Globus pallidus (tissue), 1 donor: ENCODE measurements around the gene PRKCQ.
"Not testable (repeated sequence)": the region's sequence is repeated elsewhere in the genome, so short reads cannot be mapped to it uniquely, and the experiment has no call there.

Experiments used
- DNase-seq: peaks from one replicate; pipeline ENCODE4 v3.0.0-alpha.2; 2015; ENCODE audit warnings: low spot score

PRKCQ gene

GRCh38 chr10:6595499-6595898, 15.4 kb upstream of the PRKCQ start:
- DNase-seq, result peak; percentile 44

DNA sequence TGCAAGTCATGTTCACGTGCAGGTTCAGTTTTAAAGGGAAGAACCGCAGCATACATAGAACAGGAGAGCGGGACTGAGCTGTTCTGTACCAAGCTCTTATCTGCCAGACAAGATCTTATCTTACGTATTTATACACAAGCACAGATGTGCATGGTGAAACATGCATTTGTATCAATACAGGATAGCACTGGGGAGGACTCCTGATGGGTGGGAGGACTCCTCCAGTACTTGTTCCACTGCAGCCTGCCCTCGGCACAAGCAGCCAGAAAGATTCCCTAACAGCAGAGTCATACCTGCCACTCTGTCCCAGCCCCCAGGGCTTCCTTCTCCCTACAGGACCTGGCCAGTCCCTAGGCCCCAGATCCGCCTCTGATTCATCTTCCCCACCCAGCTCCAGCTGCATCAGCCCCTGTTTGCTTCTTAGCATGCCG, 13.2 kb upstream of the PRKCQ start:
- DNase-seq, result no peak

- no peak for DNase-seq
Measured at GRCh38 chr10:6592080-6592479, 12.0 kb upstream of the PRKCQ start.

GRCh38 chr10:6591668-6592067, 11.6 kb upstream of the PRKCQ start:
- no peak for DNase-seq

DNA sequence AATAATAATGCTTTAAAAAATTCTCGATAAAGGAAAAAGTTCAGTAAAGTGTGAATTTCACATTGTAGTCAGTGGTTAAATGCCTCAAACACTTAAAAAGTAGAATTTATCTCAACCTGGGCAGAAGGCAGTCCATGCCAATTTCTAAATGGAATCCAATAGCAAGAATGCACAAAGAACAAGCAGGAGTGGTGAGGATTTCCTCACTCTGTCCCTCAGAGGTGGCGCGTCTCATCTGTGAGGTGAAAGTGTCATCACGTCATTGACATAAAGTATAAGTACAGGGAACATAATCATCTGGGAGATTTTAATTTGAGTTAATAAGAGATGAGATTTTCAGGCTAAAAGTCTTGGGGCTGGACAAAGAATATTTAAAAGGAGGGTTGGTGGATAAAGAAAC, 10.0 kb upstream of the PRKCQ start:
- no peak for DNase-seq

DNA sequence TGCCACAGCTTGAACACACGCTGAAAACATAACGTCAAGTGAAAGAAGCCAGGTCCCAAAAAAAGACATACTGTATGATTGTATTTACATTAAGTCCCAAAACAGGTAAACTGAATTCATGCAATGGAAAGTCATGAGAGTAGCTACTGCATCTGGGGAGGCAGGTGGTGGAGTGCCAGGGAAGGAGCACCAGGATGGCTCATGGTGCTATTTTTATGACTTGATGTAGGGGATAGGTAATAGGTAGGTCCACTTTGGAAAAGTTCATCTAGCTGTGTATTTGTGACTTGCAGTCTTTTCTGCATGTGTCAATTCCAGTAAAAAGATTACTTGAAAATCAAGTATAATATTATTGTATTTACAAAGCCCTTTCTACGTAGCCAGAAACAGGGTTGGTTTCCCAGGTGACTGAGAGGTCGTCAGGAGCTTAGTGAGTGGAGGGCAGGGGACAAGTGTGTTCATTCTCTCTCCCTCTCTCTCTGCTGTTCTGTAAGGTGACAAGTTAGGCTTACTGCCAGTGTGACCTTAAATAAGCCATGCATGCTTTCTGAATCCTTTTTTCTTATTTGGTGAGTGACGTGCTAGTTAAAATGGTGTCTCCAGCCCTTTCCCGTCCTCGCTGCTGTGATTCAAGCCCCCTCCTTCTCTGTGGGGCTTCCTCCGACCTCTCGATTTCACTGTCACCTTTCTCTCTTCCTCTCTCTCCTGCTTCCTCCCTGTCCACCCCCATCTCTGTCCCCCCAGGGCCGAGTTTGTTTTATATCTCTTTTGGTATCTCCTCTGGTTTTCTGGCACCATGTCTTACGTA, 9.4 kb upstream of the PRKCQ start:
- DNase-seq, result no peak

GRCh38 chr10:6588845-6589244, 8.8 kb upstream of the PRKCQ start:
- DNase-seq, result no peak

DNA sequence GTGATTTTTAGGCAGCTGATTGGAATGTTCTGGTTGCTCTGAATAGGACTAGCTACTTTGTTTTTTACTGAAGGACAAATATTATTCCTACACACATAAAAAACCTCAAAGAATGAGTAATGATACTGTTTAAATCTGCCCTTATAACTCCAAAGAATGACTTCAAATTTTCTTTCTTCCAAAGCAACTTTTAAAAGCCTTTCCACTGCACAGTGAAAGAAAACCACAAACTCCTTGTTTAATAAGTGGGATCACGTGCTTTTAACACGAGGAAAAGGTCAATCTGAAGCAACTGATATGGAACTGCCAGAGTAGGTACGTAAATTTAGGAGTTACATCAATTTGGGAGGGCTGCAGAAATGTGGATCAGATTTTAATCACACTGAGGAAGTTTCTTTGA, 8.0 kb upstream of the PRKCQ start:
- DNase-seq, result no peak

- DNase-seq, result no peak
Measured at GRCh38 chr10:6586501-6586900, 6.4 kb upstream of the PRKCQ start.

- DNase-seq, result no peak
Measured at GRCh38 chr10:6583447-6583846, 3.4 kb upstream of the PRKCQ start.

DNA sequence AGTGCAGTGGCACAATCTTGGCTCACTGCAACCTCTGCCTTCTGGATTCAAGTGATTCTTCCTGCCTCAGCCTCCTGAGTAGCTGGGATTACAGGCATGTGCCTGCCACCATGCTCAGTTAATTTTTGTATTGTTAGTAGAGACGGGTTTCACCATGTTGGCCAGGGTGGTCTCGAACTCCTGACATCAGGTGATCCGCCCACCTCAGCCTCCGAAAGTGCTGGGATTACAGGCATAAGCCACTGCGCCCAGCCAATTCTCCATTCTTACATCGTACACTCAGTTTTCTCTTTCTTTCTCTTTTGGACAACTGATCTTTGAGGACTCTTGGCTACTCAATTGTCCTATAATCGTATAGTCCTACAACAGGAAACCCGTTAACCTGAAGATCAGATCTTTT, 2.8 kb upstream of the PRKCQ start:
- not testable (repeated sequence) for DNase-seq

DNA sequence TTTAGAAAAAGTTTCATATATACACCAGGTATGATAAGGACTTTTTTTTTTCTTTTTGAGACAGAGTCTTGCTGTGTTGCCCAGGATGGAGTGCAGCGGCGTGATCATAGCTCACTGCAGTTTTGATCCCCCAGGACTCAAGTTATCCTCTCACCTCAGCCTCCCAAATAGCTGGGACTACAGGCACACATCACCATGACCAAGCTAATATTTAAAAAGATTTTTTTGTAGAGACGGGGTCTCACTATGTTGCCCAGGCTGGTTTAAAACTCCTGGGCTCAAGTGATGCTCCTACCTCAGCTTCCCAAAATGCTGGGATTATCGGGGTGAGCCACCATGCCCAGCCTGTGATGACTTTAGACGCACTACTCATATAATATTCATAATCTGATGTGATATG, 2.2 kb upstream of the PRKCQ start:
- DNase-seq, result no peak

DNA sequence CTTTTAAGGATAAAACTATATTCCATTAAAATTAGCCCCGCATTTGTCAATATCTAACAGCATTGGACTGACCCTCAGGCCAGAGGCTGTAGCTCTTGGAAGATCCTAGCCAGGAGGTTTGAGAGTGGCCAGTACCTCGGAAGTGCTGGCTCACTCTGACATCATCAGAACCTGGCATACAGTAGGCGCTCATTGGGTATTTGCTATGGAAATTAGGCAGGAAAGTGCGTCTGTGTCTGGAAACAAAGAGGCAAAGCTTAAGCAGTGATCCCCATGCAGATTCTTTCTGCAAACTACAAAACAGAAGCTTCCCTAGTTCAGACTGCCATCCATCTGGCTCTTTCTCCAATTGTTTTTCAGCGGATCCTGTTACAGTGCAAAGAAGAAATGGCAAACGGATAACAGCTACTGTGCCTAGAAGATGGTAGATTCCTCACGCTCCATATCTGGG, 1.7 kb upstream of the PRKCQ start:
- DNase-seq, result peak; percentile 53

GRCh38 chr10:6581223-6581622, 1.1 kb upstream of the PRKCQ start:
- not testable (repeated sequence) for DNase-seq

GRCh38 chr10:6580279-6581029, 378 bp upstream of the PRKCQ start:
- DNase-seq, result peak; percentile 91

GRCh38 chr10:6579183-6579903, 733 bp downstream of the PRKCQ start:
- DNase-seq, result peak; percentile 50

GRCh38 chr10:6578795-6579182, 1.3 kb downstream of the PRKCQ start:
- no peak for DNase-seq

DNA sequence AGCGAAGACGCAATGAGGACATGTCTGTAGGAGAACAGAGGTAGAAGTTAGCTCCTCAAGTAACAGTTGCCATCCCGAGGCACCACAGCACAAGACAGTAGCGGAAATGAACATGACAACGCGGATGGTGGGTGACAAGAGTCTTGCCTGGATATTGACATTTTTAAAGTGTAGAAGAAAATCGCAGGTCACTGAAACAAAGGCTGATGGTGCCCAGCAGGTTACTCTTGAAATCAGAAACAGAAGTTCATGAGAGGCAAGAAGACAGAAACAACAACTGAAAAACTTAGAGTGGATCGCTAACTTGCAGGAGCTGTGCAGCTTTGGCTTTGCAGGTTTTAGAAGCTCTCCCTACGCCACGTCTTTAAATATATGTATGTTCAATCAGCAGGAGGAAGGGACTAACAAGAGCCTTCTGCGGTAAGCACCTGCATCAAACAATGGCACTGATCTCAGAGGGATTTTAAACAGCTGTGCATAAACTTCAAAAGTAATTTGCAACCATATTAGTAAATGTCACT, 1.8 kb downstream of the PRKCQ start:
- DNase-seq, result no peak

DNA sequence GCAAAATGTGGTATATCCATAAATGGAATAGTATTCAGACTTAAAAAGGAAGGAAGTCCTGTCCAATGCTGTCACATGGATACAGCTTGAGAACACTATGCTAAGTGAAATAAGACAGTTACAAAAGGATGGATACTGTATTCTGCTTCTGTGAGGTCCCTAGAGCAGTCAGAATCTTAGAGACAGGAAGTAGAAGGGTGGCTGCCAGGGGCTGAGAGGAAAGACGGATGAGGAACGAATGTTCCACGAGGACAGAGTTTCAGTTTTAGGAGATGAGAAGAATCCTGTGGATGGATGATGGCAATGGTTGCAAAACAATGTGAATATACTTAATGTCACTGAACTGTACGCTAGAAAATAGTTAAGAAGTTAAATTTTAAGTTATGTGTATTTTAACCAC, 3.8 kb downstream of the PRKCQ start:
- DNase-seq, result no peak

DNA sequence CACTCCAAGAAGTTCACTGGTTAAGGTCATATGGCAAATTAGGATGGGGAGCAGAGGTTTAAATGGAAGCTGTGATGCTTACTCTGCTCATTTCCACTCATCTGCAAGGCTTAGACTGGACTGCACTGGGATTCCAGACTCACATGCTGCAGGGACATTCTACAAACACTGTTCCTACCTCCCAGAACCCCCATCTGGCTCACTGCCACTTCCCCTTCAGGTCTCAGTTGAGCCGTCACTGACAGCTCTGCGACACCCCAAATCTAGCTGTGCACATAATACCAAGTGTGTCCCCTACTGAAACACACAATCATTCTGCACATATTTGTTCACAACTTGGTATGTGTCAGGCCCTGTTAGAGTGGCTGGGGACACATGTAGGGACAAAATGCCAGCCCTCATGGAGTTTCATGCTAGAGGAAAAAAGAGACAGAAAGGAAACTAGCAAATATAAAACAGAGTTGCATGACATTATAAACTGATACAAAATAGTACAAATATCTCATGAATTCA, 5.4 kb downstream of the PRKCQ start:
- no peak for DNase-seq

GRCh38 chr10:6570893-6571292, 9.2 kb downstream of the PRKCQ start:
- no peak for DNase-seq

DNA sequence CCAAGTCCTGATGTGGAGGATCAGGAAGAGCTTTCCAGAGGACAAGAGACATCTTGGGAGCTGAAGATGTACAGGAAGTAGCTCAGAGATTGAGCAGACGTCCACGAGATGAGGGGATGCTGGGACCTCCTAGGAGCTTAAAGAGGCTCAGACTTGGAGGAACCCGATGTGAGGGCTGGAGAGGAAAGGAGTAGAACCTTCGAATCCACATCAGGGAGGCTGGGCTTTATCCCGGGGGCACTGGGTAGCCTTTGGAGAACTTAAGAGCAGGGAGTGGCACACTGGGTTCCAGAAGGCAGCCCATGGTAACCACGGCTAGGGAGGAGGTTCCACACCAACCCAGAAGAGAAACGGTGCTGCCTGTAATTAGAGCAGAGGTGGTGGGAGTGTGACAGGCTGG, 10.8 kb downstream of the PRKCQ start:
- DNase-seq, result no peak
